GM19043 (cell line): ENCODE data around the gene SART3.
"Not testable (repeated sequence)": the region's sequence is repeated elsewhere in the genome, so short reads cannot be mapped to it uniquely, and the experiment has no call there.

Experiments
- ATAC-seq: cut with Tn5 transposase; IDR thresholded peaks from one replicate; pipeline ENCODE4 v1.9.1; 2021; ENCODE audit warnings: low read depth; ENCODE audit not compliant: unreplicated experiment

Gene SART3

DNA sequence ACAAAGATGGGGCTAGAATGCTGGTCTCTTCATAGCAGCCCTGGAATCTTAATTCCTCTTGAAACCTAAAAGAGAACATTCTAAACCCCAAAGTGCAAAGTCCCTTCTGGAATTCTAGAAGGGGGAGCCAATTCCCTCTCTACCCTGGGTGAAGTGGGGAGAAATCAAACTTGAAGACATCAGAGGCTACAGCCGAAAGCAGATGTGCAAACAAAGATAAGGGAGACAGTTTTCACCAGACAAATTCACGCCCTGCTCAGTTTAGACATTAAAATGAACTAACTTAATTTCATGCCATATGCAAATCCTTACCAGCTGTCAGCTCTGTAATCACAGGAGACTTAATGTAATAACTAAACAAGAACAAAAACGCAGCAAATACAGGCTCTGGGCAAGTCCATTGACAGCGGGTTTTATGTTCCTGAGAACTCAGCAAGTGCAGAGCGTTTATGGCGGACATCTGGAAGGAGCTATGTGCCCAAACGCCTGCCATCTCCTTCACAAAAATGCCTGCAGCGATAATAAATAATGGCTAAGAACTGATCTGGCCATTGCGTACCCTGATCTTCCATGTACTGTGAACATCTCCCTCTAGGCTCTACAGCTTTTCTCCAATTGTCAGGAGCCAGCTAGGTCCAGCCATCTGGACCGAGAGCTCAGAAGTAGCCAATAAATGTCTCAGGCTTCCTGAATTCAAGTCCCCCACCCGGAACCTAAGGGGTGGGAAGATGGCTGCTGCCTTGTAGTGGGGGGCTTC lies 65.0 kb downstream of the SART3 start:
- ATAC-seq = no peak

DNA sequence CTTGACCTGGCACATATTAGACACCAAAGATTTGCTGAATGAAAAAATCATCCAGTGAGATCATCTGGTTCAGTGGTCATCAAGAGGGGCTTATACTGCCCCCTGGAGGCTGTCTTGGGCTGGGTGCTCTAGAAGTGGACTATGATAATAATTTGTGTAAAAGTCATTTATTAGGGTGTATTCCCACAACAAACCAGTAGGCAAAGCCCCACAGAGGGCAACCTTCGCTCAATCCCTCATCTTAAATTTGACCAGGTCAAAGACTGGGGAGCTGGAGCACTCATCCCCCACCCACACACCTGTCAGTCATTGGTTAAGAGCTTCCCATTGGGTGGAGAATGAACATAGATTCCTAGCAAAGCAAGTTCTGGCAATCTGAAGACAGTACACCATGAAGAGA lies 65.9 kb downstream of the SART3 start:
- ATAC-seq = no peak

DNA sequence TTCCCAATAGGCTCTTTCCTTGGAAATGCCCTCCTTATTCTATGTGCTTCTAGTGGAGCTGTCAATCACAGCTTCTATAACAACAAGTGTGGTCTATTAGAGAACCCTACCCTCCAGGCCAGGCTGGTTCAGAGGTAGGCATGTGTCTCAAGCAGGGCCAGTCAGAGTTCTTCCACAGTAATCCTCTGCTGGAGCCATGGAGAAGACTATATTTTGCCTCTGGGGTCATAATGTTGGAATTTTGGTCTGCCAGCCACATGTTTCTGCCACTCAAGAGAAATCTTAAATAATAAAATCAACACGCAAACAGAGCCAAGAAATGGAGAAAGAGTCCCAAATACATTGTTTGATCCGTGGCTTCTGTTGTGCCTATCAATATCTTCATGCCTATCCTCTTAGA lies 69.7 kb downstream of the SART3 start:
- ATAC-seq = no peak

DNA sequence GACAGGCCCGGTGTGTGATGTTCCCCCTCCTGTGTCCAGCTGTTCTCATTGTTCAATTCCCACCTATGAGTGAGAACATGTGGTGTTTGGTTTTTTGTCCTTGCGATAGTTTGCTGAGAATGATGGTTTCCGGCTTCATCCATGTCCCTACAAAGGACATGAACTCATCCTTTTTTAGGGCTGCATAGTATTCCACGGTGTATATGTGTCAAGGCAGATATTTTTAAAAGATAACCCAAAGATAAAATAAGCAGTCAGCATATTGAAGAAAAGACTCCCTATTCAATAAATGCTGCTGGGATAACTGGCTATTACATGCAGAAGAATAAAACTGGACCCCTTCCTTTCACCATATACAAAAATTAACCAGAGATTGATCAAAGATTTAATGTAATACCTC lies 73.9 kb downstream of the SART3 start:
- ATAC-seq = not testable (repeated sequence)

DNA sequence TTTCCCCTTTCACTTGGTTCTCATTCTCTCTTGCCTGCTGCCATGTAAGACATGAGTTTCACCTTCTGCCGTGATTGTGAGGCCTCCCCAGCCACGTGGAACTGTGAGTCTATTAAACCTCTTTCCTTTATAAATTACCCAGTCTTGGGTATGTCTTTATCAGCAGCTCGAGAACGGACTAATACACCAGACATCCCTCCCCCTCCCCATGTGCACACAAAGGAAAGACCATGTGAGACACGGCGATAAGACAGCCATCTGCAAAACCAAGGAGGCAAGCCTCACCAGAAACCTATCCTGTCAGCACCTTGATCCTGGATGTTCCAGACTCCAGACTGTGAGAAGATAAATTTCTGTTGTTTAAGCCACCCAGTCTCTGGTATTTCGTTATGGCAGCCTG lies 75.6 kb downstream of the SART3 start:
- not testable (repeated sequence) for ATAC-seq

DNA sequence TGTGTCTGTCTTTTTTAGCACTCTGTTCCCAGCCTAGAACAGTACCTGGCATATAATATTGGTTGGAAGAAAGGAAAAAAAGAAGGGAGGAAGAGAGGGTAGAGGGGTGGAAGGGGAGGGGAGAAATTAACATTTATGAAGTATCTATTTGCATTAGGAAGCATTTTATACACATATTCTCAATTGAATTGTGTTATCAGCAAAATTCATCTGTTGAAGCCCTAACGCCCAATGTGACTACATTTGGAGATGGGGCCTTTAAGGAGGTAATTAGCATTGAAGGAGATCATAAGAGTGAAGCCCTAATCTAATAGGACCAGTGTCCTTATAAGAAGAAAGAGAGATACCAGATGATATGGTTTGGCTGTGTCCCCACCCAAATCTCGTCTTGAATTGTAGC lies 76.1 kb downstream of the SART3 start:
- no peak for ATAC-seq

DNA sequence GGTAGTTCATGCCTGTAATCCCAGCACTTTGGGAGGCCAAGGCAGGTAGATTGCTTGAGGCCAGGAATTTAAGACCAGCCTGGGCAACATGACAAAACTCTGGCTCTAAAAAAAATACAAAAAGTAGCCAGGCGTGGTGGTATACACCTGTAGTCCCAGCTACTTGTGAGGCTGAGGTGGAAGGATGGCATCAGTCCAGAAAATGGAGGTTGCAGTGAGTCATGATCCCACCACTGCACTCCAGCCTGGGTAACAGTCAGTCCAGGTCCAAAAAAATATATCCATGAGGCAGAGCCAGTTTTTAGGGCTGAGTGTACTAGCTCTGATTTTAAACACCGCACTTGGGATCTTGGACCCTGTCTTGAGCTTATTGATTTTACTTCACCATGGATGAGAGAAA lies 76.5 kb downstream of the SART3 start:
- no peak for ATAC-seq

DNA sequence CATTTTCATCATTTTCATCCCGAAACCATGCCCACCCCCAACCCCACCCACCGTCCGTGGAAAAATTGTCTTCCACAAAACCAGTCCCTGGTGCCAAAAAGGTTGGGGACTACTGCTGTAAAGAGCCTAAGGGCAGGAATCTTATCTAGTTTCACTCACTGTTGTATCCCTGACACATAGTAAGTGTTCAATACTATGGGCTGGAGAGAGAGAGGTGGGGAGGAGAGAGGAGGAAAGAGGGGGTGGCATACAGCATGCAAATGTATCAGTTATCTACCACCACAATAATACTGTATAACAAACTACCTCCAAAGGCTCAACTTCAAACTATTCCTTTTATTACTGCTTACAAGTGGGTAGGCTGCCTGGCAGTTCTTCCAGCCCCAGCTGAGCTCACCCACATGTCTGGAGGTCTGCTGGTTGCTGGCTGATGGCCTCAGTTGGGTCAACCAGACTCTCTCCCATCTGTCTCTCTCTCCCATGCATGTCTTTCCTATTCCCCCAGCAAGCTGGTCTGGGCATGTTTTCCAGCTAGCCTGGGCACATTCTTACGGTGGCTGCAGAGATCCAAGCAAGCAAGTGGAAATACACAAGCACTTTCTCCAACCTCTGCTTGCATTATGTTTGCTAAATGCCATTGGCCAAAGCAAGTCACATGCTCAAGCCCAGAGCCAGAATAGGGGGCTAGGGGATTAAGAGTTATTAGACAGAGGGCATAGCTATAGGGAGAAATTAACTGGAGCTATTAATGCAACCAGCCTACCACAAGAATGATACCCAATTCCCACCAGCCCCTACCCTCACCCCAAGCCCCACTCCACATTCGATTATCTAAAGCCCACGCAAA lies 77.5 kb downstream of the SART3 start:
- no peak for ATAC-seq

DNA sequence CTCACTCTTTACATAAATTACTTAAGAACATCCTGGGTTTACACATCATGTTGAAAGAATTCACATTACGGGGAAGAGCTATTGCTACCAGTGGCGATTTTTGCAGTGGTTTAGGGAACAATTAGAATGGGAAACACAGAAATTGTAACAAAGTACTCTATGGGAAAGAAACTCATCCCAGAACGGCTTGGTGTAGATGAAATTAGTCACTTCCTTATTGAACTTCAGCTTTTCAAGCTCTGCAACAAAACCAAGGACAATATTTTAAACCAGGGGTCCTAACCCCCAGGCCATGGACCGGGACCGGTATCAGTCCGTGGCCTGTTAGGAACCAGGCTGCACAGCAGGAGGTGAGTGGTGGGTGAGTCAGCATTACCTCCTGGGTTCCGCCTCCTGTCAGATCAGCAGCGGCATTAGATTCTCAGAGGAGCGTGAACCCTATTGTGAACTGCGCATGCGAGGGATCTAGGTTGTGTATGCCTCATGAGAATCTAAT lies 78.2 kb downstream of the SART3 start:
- no peak for ATAC-seq

DNA sequence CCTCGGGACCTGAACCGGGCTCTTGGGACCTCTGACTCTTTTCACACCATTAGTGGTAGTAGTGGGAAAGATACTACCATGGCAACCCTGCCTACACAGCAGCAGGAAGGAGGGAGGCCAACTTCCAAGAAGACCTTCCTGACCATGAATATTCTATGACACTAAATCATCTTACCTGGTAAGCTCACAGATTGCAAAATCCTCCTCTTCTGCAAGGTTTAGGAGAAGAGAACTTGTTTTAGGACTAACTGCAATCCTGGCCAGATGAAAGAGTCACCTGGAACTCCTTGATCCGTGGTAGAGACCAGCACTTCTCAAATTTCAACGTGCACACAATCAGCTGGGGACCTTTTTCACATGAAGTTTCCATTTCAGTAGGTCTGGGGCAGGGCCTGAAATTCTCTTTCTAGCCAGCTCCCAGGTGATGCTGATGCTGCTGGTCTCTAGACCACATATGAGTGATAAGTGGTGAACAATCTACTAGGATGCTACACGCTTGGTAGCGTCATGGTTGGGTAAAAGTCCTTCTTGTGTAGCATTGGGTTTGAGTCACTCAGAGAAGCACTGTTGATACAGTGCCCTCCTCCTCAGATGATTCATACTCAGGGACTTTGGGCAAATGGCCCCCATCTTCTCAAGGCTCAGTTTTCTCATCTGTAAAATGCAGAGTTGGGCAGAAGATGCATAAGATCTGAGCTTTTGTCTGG lies 81.5 kb downstream of the SART3 start:
- no peak for ATAC-seq

DNA sequence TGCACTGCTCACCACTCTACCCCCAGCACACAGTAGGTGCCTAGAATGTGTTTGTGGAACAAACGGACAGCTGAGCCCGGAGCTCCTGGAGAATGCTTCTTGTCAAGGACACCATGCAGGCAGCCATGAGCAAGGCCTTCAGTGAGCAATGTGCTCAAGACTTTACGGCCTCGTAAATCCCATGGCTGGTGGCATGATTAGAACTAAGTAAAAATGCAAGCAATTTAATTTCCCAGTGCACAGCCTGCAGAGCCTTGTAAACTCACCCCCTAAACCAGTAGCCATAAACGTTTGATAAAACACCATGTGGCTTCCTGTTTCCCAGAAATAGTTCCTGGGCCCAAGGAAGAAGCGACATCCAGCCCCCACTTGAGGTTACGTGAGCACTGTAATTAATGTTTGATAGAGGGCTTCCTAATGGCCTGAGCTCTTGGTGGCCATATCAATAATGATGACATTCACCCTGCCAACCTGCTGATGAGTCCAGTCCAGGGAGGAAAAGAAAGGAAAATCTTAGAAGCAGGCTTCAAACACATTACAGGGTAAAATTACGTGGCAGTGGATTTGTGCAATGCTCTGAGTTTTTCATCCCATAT lies 82.3 kb downstream of the SART3 start:
- no peak for ATAC-seq

DNA sequence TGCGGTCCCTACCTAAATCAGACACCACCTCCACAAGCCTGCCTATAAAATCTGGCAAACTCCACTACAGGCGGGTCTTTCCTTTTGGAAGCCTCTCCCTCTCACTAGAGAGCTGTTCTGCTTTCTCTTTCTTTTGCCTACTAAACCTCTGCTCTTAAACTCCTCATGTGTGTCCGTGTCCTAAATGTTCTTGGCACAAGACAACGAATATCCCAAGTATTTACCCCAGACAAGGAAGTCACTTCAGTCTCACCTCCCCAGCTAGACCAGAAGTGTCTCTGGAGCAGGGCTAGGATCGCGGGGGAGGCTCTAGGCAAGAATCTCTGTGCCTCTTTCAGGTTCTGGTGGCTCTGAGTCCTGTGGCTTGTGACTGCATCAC lies 83.1 kb downstream of the SART3 start:
- ATAC-seq = no peak

DNA sequence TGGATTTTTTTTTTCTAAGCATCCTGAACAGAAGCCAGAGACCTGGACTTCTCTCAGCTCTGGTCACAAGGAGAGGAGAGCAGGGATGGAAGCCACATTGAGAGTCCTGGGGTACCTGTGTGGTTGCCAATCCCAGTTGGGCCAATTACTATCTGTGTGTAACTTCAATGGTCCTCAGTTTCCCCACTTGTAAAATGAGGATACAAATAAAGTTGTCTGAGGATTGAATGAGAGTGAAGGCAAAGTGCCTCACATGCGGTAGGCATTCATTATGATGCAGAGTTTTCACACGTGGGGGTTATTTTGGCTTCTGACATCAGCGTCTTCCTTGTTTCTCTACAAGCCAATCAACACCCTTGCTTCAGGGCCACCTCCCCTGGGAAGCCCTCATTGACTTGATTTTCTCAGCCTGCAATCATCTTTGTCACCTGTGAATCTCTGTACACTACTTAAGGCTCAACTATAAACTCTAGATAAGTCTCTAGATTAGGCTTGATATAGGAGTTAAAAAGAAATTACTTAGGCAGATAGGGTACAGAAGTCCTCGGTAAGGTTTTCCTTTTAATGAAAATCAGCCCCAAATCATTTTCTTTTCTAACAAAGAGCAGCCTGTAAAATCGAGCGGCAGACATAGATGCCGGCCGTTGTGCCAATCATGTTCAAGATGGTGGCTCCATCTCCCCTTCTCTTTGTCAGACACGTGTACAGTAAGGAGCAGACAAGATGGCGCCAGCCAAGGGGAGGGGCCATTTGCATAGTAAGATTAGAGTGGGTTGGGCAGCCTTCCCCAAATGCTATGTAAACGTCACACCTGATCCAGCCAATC lies 83.7 kb downstream of the SART3 start:
- no peak for ATAC-seq

DNA sequence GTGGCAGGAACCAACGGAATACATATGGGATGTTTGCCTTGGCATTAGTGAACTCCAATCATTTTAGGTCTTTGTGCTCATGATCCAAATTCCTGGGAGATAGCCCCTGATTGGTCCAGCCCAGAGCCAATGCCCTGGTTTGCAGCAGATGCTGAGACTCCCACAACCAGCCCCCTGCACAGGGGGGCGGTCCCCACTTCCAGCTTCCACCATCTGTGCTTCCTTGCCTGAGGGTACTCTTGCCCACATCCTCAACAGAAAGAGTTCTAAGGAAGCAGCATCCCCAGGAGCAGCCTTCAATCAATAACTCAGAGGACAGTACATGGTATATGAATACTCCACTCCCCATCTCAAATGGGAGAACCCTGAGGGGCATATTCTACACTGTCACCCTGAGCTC lies 85.6 kb downstream of the SART3 start:
- no peak for ATAC-seq

DNA sequence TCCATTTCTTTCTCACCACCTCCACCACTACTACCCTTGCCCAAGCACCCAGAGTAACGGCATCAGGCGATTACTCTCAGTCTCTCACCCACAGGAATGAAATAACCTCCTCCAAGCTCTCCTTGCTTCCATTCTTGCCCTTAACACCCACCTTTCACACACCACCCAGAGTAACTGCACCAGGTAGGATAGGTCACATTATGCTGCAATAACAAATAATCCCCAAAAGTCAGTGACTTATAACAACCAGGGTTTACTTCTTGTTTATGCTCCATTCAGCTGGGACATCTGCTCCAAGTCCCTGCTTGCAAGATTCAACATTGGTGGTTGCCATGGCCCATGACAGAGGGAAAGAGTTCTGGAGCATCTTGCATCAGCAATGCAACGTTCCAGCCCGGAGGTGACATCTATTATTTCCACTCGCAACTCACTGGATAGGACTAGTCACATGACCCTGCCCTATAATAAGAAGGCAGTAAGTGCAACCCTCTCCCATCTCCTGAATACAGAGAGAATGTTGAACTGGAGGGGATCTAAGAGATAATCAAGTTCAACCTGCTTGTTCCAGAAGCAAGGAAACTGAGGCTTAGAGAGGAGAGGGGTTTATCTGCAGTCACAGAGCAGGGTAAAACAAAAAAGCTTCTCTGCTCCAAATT lies 87.4 kb downstream of the SART3 start:
- ATAC-seq = no peak
